GM19463 (cell line): Measurements from ENCODE around the gene ALDOA.
A peak's percentile ranks its signal among the peaks of the same experiment; 100 is the strongest.
"Not testable (repeated sequence)": the region's sequence is repeated elsewhere in the genome, so short reads cannot be mapped to it uniquely, and the experiment has no call there.

Source experiments
- ATAC-seq: cut with Tn5 transposase; IDR thresholded peaks from one replicate; pipeline ENCODE4 v1.9.1; 2021; ENCODE audit warnings: mild to moderate bottlenecking, moderate library complexity; ENCODE audit not compliant: unreplicated experiment

The ALDOA gene

DNA sequence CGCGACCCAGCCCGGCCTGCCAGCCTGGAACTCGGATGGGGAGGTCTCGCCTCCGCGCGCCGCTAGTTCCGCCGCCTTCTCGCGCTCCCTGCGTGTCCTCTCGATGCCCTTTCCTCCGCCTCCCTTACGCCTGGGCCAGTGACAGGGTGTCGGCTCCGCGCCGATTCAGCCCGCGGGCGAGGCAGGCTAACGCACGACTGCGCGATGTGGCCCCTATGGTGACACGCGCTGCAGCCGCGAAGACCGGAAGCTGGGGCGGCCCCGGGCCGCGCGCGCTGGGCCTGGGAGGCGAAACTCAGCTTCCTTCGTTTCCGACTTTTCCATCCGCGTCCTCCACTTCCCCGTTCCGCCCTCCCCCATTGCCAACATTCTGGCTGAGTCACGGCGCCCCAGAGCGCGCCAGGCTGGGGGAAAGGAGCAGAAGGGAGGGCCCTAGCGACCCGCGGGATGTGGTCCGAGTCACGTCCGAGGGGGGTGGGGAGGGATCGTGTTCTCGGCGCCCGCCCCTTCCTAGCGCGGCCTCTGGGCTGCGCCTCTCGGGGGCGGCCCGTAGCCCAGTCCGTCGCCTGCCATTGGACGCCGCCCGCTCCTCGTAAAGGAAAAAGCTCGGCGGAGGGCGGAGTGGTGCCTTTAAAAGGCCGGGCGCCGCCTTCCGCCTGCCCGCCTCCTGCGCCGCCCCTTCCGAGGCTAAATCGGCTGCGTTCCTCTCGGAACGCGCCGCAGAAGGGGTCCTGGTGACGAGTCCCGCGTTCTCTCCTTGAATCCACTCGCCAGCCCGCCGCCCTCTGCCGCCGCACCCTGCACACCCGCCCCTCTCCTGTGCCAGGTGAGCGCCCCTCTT, at the start of gene ALDOA:
Gene ALDOA, plus strand, starts transcription at position 659 of the 841 bp plus-strand sequence. CDS start 1,138 bp downstream, outside the sequence.
- ATAC-seq = peak; percentile 75

GRCh38 chr16:30016555-30017276, 48.8 kb upstream of the ALDOA start:
- ATAC-seq = no peak

DNA sequence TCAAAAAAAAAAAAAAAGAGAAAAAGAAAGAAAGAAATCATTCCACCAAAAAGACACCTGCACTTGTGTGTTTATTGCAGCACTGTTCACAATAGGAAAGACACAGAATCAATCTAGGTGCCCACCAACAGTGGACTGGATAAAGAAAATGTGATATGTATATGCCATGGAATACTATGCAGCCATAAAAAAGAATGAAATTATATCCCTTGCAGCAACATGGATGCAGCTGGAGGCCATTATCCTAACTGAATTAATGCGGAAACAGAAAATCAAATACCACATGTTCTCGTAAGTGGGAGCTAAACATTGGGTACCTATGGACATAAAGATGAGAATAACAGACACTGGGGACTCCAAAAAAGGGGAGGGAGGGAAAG, 48.3 kb upstream of the ALDOA start:
- ATAC-seq = no peak

- not testable (repeated sequence) for ATAC-seq
Observed at GRCh38 chr16:30017937-30018336, 47.6 kb upstream of the ALDOA start.

DNA sequence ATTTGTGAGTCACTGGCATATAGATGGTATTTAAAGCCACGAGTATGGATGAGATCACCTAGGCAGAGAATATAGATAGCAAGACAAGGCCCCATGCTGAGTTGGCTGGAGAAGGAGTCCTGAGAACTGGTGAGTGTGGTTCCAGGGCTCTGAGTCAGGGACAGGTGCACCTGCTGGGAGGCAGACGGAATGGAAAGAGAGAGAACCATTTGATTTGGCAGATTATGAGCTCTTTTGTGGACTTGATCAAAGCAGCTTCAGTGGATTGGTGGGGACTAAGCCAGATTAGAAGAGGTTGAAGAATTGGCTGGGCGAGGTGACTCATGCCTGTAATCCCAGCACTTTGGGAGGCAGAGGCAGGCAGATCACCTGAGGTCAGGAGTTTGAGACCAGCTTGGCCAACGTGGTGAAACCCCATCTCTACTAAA, 46.8 kb upstream of the ALDOA start:
- ATAC-seq = no peak

DNA sequence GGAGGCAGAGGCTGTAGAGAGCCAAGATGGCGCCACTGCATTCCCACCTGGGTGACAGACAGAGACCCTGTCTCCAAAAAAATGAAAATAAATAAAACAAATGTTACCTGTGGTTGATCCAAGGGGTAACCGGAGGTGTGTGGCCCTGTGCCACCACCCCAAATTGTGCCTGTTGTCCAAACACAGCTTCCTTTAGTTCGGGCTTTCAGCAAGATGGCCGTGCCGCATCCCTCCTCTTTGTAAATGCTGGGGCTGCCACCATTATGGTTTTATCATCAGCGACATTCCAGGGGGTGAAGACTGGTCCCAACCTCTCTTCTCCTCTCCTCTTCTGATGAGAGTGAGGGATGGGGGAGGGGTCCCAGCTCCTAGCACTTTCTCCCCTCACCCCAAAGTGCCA, 42.7 kb upstream of the ALDOA start, which contains the start of gene C16orf92:
Gene C16orf92, plus strand, starts transcription at position 312 of the 400 bp plus-strand sequence. CDS start 143 bp downstream, outside the sequence.
- no peak for ATAC-seq

DNA sequence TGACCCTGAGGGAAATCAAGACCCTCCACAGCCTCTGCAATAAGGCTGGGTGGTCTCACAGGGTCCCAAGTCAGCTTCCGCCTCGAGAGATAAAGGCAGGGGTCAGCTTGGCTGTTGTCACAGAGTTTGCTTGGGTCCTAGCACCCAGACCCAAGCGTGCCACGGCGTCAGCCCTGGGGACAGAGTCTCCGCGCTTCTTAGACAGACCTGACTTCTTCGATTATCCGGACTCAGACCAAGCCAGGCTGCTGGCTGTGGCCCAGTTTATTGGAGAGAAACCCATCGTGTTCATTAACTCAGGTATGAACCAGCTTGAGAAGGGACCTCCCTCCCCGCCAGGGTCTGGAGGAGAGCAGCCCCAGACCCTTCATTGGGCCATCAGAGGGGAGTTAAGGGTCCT, 42.0 kb upstream of the ALDOA start:
- no peak for ATAC-seq

DNA sequence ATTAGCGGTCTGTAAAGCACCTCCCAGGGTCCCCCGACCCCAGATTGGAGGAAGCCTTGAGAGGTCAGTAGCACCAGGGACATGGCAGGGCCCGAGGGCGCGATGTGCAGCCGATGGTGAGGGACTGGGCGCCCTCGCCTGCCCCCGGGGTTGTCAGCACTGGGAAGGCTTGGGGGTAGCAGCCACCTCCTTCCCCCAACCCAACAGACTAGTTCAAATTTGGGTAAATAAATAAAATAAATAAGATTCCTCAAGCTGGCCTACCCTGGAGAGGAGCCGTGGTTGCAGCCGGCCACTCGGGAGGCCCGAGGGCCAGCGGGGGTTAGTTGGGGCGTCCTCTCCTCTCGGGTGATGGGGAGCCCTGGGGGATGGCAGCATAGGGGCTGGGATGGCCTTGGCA, 41.1 kb upstream of the ALDOA start:
- no peak for ATAC-seq

GRCh38 chr16:30025156-30025555, 40.4 kb upstream of the ALDOA start:
- no peak for ATAC-seq

DNA sequence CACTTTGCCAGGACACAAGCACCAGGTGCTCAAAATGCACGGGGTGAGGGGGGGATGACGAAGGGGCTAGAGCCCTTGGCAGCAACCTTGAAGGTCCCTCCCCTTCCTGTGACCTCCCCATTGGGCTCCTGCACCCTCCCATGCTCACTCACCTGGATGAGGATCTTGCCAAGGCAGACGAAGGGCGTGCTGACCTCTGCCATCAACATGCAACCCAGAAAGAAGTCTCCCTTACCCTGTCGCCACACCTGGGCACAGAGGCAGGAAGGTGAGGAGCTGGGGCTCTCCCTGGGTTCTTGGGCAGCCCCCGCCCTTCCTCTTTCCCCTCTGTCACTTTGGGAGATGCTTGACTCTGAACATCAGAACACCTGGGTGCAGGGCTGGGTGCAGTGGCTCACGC, 40.0 kb upstream of the ALDOA start:
- no peak for ATAC-seq

GRCh38 chr16:30026449-30026848, 39.1 kb upstream of the ALDOA start:
- ATAC-seq = no peak

GRCh38 chr16:30027588-30028437, 37.7 kb upstream of the ALDOA start:
- ATAC-seq = no peak

GRCh38 chr16:30028438-30029076, 37.0 kb upstream of the ALDOA start:
- ATAC-seq = no peak

- no peak for ATAC-seq
Observed at GRCh38 chr16:30030011-30030685, 35.4 kb upstream of the ALDOA start.

DNA sequence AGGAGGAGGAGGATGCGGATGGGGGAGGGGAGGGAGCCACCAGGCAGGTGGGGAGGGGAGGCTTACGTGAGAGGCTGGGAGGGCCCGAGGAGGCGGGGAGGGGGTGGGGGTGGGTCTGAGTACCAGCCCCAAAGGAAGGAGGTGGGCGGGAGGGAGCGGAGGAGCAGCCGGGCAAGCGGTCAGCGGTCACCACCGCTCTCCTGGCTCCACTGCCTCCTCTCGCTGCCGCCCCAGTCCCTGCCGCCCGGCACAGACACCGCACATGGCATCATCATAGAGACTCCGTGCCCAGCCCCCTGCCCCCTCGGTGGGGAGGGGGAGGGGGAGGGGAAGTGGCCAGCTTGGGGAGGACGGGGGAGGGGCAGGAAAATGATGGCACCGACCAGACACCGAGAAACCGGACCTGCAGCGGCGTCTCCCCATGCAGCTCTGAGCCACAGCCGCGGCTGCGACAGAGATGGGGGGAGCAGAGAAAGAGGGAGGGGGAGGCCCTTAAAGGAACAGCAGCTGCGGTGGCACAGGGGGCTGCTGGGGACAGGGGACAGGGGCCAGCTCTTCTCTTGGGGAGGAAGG, 34.6 kb upstream of the ALDOA start, which contains the start of gene TLCD3B:
Gene TLCD3B, minus strand, starts transcription at position 431 of the 573 bp plus-strand sequence. CDS start 744 bp downstream, outside the sequence.
- ATAC-seq = no peak

GRCh38 chr16:30031477-30031918, 34.1 kb upstream of the ALDOA start:
- ATAC-seq = no peak

DNA sequence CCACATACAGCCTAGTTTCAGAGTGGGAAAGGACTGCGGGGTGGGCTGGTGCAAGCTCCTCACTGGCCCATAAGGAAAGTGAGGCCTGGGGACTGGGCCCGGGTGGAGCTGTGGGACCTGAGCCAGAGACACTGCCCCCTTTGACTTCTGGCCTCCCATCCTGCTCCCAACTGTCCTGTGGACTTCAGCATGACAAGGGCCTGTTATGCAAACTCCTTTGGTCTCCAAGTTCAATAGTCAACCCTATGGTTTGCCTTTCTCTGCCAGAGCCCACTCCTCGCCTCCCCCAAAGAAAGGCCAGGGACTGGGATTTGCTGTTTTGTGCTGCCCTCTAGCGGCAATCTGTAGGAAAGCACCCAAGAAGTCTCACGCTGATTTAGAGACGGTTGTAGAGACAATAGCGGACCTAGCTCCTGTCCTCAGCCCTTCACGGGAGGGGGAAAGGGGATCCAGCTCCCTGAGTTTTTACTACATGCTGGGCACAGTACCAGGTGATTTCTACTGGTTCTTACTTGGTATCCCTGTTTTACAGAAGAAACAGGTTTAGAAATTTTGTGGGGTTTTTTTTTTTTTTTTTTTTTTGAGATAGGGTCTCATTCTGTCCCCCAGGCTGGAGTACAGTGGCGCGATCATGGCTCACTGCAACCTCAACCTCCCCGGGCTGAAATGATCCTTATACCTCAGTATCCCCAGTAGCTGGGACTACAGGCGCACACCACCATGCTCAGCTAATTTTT, 33.3 kb upstream of the ALDOA start:
- ATAC-seq = no peak

DNA sequence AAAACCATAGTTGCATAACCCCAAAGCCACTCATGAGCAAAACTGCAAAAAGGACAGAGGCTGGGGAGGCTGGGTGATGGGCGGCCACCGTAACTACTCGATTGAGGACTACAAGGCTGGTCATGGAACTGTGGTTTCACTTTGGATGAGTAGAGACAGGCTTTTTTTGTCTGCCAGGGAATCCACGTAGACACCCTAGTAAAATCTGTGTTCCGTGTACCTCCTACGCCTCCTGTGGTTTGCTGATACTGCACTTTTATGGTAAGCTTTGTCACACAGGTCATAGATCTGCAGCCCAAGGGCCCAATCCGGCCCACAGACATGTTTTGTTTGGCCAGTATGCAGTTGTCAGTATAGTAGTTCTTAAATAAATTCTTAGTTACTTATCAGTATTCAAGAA, 32.3 kb upstream of the ALDOA start:
- ATAC-seq = no peak

DNA sequence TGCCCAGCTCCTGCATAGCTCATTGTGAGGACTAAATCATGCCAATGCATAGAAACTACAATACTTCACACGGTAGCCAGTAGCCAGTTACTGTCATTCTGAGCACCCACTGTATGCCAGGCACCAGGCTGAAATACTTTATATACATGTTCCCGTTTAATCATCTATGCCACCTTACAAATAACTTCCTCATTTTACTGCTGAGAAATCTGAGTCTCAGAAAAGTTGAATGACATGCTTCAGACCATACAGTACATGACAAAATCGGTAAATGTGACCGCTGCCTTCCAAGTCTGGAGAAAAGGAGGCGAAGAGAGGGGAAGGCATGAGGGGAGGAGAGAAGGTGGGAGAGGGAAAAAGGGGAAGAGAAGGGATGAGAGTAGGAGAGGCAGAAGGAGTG, 25.3 kb upstream of the ALDOA start:
- no peak for ATAC-seq
